Prostate gland (tissue), 2 donors: ENCODE results near the gene ACAD10. TPM values are rescaled to one million over a fixed set of nuclear protein-coding genes. Genes with fewer than 3 reads are reported as not detected.

Source experiments
- DNase-seq: peaks from one replicate; pipeline ENCODE4 v3.0.0-alpha.2; 2019; ENCODE audit warnings: low spot score
- H3K27ac ChIP-seq, 2 donors: fragments of 200-600 bp; sonication (generic); 2 replicates each; pipeline ENCODE4 v1.5.1; 2017 to 2019
- H3K27me3 ChIP-seq: fragments of 200-600 bp; sonication (generic); replicated peaks from 2 replicates; pipeline ENCODE4 v1.5.1; 2019; ENCODE audit not compliant: insufficient read depth
- H3K36me3 ChIP-seq, 2 donors: fragments of 200-600 bp; sonication (generic); 1 replicate in 1 of 2; 2 replicates in 1 of 2; pipeline versions ENCODE4 v1.5.1 to v1.8.1; 2017 to 2019
- H3K4me1 ChIP-seq: fragments of 200-600 bp; sonication (generic); replicated peaks from 2 replicates; pipeline ENCODE4 v1.5.1; 2019
- H3K4me3 ChIP-seq, 2 donors: fragments of 200-600 bp; sonication (generic); 2 replicates each; pipeline ENCODE4 v1.5.1; 2017 to 2019
- H3K9me3 ChIP-seq: fragments of 200-600 bp; sonication (generic); 2 replicates; pipeline ENCODE4 v1.5.1; 2017
- POLR2A ChIP-seq: fragments of 450-650 bp; IDR thresholded peaks from one replicate; pipeline ENCODE4 v1.6.1; 2016; ENCODE audit warnings: antibody characterized with exemption, mild to moderate bottlenecking
- POLR2AphosphoS5 ChIP-seq: sonication (generic); formaldehyde crosslinking; IDR thresholded peaks from one replicate; pipeline ENCODE4 v1.6.1; 2017; ENCODE audit warnings: antibody characterized with exemption
- WGBS: methylation state at CpG from one replicate; pipeline ENCODE4 v1.1.5; 2018; 5-methylcytosine and 5-hydroxymethylcytosine counted together
- intact Hi-C: fragments of 100-400 bp; cut with DNase I; formaldehyde crosslinking; loops from one replicate; pipeline ENCODE4 v1.14.2; 2022
- total RNA-seq, 2 donors: library from RNA; depleted of rRNA; stranded (reverse); fragments of >200 nt; gene quantifications; one replicate each; pipeline ENCODE4 v1.1.0, GENCODE V29; 2016
- TF ChIP-seq, protein P1 (sequence below), 4 experiments: fragments of 200-600 bp in 2 of 4; fragments of 450-650 bp in 2 of 4; sonication (generic) in 2 of 4; IDR thresholded peaks; 1 replicate in 3 of 4; 2 replicates in 1 of 4; pipeline ENCODE4 v1.5.1; 2016 to 2019; ENCODE audit warnings: antibody characterized with exemption in 4 of 4, mild to moderate bottlenecking in 2 of 4, moderate library complexity in 2 of 4

The ACAD10 gene
- total RNA-seq, 2 donors from 2014 or later: 36.8 to 37.5 TPM

DNA sequence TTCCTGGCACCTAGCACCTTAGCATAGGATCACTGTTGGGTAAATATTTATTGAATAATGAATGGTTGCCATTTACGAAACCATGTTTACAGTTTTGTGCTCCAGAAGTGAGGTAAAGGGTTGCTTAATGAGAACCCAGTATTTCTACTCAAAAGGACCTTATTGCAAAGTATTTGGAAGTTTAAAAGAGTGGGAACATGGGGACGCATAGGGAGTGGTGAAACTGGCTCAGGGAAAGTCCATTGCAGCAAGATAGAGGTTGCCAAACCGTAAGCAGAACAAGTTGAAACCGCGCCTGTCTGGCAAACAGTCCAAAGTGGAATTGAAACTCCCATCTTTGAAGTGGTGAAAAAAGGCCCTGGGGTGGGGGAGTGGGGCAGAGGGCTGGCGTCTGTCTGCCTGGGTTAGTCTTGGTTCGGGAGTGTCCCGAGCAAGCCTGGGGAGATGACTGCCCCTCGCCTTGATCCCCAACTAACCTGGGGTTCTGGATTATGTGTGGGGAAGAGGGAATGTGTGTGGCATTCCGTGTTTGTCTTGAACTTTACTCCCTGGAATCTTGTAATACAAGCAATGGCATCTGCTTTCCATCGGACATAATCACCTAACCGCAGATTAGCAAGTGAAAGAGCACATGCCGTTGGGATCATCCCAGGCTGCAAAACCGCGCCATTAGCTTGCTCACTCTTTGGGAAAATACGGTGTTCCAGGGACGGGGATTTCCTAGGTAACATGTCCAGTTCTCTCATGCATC, 88.1 kb downstream of the ACAD10 start:
- Histone ChIP-seq H3K36me3 (no peaks in the 10 kb centered on the region), H3K9me3 (no peaks in the 10 kb centered on the region), H3K27me3 (no peaks in the 10 kb centered on the region), H3K27ac (peak overlapping the region; percentile 87 to 91), H3K4me1 (peaks cover 36% of the 10 kb centered on the region), H3K4me3 (no peak overlapping the region)
- 16% methylated on average over 17 of the region's 17 CpGs for WGBS
- peak; percentile 83 for TF ChIP-seq POLR2AphosphoS5
- TF ChIP-seq, protein P1, sequence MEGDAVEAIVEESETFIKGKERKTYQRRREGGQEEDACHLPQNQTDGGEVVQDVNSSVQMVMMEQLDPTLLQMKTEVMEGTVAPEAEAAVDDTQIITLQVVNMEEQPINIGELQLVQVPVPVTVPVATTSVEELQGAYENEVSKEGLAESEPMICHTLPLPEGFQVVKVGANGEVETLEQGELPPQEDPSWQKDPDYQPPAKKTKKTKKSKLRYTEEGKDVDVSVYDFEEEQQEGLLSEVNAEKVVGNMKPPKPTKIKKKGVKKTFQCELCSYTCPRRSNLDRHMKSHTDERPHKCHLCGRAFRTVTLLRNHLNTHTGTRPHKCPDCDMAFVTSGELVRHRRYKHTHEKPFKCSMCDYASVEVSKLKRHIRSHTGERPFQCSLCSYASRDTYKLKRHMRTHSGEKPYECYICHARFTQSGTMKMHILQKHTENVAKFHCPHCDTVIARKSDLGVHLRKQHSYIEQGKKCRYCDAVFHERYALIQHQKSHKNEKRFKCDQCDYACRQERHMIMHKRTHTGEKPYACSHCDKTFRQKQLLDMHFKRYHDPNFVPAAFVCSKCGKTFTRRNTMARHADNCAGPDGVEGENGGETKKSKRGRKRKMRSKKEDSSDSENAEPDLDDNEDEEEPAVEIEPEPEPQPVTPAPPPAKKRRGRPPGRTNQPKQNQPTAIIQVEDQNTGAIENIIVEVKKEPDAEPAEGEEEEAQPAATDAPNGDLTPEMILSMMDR (IDR thresholded peaks at IDR 0.05): no peak
- intact Hi-C loops: no loop called here
- peak; percentile 87 for DNase-seq

DNA sequence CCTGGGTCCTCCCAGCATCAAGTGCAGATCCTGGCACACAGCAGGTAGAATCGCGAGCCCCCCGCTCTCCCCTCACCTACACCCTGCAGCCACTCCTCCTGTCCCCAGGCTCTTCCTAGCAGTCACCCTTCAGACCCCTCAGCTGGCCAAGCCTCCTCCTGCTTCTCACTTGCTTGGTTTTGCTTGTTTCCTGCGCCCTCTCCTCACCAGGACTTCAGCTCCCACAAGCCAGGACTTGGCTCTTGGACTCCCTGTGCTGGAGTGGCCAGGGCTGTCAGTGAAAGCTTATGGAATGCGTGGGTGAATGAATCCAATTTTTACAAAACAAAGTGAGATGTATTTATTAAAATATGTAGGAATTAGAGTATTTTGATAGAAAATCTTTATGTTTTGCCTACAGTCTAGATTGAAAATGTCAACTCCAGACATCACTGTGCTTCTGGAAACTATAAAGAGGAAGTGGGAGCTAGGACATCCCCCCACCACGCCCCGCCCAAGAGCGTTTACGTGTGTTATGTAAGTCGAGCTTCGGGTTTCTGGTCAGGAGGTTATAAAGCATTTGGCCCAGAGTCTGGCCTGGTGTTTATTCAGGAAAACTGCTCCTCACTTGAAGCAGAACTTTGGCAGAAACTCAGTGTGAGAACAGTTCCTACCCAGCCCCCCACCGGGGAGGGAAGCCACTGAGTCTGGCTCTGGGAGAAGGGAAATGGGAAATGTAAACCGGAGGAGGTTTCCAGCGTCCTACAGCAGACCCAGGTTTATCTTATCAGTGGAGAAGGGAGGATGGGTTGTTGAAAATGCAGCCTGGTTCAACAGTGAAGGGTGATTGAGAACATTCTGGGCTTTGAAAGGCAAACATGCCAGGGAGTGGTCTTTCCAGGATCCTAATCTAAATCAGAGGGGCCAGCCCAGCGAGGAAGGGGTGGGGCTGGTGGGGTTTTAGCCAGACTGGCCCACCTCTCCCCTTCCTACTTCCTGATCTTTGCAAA, 89.6 kb downstream of the ACAD10 start:
- H3K36me3 ChIP-seq: no peaks in the 10 kb centered on the region
- TF ChIP-seq POLR2A: peak; percentile 32
- TF ChIP-seq, protein P1 (IDR thresholded peaks at IDR 0.05): no peak
- TF ChIP-seq POLR2AphosphoS5: peak; percentile 95
- DNase-seq: peak; percentile 89
- no peaks in the 10 kb centered on the region for H3K27me3 ChIP-seq
- 4% methylated on average over 15 of the region's 15 CpGs for WGBS
- intact Hi-C loops: no loop called here
- peaks cover 36% of the 10 kb centered on the region for H3K4me1 ChIP-seq
- H3K27ac ChIP-seq: peak overlapping the region; percentile 87 to 91
- no peaks in the 10 kb centered on the region for H3K9me3 ChIP-seq
- H3K4me3 ChIP-seq: no peak overlapping the region

- no peak for DNase-seq
- H3K27me3 ChIP-seq: no peaks in the 10 kb centered on the region
- H3K36me3 ChIP-seq: peaks cover 0 to 7% of the 10 kb centered on the region in 2 donors
- no peaks in the 10 kb centered on the region for H3K9me3 ChIP-seq
- WGBS: 59% methylated on average over 3 of the region's 3 CpGs
- intact Hi-C loops: no loop called here
- TF ChIP-seq, protein P1 (IDR thresholded peaks at IDR 0.05): no peak
- TF ChIP-seq POLR2A (no peak), POLR2AphosphoS5 (no peak)
- H3K27ac ChIP-seq: peak overlapping the region; percentile 87 to 91
- peaks cover 36% of the 10 kb centered on the region for H3K4me1 ChIP-seq
- H3K4me3 ChIP-seq: no peak overlapping the region
Measured at GRCh38 chr12:111776836-111777344, 91.0 kb downstream of the ACAD10 start.

GRCh38 chr12:111777345-111778045, 91.6 kb downstream of the ACAD10 start:
- Histone ChIP-seq H3K4me3 (no peak overlapping the region), H3K4me1 (peaks cover 36% of the 10 kb centered on the region), H3K27me3 (no peaks in the 10 kb centered on the region), H3K36me3 (peaks cover 0 to 7% of the 10 kb centered on the region in 2 donors), H3K27ac (peak overlapping the region; percentile 87 to 91), H3K9me3 (no peaks in the 10 kb centered on the region)
- intact Hi-C loops: no loop called here
- no peak for TF ChIP-seq POLR2AphosphoS5
- TF ChIP-seq, protein P1 (IDR thresholded peaks at IDR 0.05): no peak
- TF ChIP-seq POLR2A: no peak
- DNase-seq: peak; percentile 44
- WGBS: 58% methylated on average over 16 of the region's 16 CpGs
